GM13976 (cell line): ENCODE results near the gene PPP2R5D.

Experiments used
- DNase-seq: peaks from one replicate; pipeline ENCODE4 v3.0.0; 2012; ENCODE audit warnings: low spot score
- CTCF ChIP-seq: IDR thresholded peaks from 2 replicates; pipeline ENCODE4 v1.5.1; 2012; ENCODE audit warnings: borderline replicate concordance, mild to moderate bottlenecking; ENCODE audit not compliant: insufficient read depth; ENCODE audit errors: extremely low read depth, missing control alignments, control extremely low read depth
- in situ Hi-C: fragments of 300-500 bp; cut with MboI; formaldehyde crosslinking; loops from one replicate; pipeline ENCODE4 v1.12.0; 2022; ENCODE audit warnings: low sequenced_read_pairs, mixed read lengths, inconsistent platforms; ENCODE audit not compliant: unreplicated experiment

PPP2R5D gene

GRCh38 chr6:42969934-42970333 lies 14.4 kb upstream of the PPP2R5D start:
- no peak for TF ChIP-seq CTCF
- in situ Hi-C loops: no loop called here

GRCh38 chr6:42970871-42971612 lies 13.3 kb upstream of the PPP2R5D start:
- no peak for TF ChIP-seq CTCF
- no peak for DNase-seq
- in situ Hi-C loops: no loop called here

More at GRCh38 chr6:42969934-42970333, 14.4 kb upstream of the PPP2R5D start:
- no peak for DNase-seq

GRCh38 chr6:42971746-42972327 lies 12.5 kb upstream of the PPP2R5D start:
- DNase-seq: no peak
- TF ChIP-seq CTCF: no peak
- in situ Hi-C loops: no loop called here

DNA sequence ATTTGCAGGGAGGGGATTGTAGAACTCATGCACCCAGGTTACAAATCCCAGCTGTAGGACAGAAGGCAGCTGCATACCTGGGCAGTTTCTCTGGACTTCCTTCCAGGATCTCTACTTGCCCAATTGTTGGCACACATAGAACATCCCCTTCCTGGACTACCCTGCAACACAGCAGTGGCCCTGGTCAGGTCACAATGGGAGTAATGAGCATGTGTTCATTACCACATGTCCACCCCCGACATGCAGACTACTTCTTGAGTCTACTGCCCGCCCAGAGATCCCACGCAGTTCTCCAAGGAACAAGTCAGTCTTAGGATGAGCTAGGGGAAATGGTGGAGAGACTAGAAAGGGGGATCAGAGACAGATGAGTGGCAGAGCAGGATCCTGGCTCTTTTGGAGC lies 10.4 kb upstream of the PPP2R5D start:
- no peak for DNase-seq
- in situ Hi-C loops: no loop called here
- TF ChIP-seq CTCF: no peak

DNA sequence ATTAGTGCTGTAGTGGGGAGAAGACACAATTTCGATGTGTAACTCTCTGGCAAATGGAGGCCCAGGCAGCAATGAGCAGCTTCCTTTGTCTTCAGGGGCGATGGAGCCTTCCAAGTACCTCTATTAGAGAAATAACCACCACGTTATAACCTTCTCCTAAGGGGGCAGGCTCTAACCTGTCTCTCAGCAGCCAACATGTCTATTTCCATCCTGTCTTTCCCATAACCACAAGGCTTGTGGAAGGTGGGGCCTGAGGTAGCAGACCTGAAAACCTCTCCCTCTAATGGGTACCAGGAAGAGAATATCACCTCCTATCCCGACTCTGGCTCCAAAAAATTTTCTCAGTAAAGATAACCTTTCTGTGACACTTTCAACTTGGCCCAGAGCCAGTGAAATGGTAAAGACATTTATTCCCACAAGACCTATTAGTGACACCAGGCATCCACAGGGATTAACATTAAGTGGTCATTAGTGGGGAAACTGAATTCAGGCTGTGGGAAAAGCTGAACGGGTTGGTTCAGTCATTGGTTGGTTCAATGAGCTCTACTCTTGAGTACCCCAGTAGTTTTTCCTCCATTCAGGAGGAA lies 9.4 kb upstream of the PPP2R5D start:
- DNase-seq: no peak
- TF ChIP-seq CTCF: no peak
- in situ Hi-C loops: no loop called here

- no peak for DNase-seq
- no peak for TF ChIP-seq CTCF
- in situ Hi-C loops: no loop called here
Measured at GRCh38 chr6:42978487-42978838, 5.9 kb upstream of the PPP2R5D start.
